ENCODE measurements around the gene SLC22A13. TPM values are rescaled to one million over a fixed set of nuclear protein-coding genes. Genes with fewer than 3 reads are reported as not detected.
"Not testable (repeated sequence)": the region's sequence is repeated elsewhere in the genome, so short reads cannot be mapped to it uniquely, and the experiment has no call there.

The SLC22A13 gene
- total and polyA plus RNA-seq, 8 donors = 0.05 to 0.69 (median 0.24) TPM; not detected in 1

- no peaks in the 10 kb centered on the region for H3K27me3 ChIP-seq
- intact Hi-C loops (cut with DNase I) = no loop called here
- no peak overlapping the region for H3K27ac ChIP-seq
- WGBS, 2 donors = 91% methylated on average over 5 of the region's 5 CpGs
- H3K4me1 ChIP-seq = no peaks in the 10 kb centered on the region
- no peak for TF ChIP-seq CTCF (IDR thresholded peaks at IDR 0.05)
- H3K36me3 ChIP-seq = no peaks in the 10 kb centered on the region
- H3K9me3 ChIP-seq = no peaks in the 10 kb centered on the region
- no peak overlapping the region for H3K4me3 ChIP-seq
- ATAC-seq (no peak), DNase-seq (no peak), FAIRE-seq (no peak)
Observed at GRCh38 chr3:38278841-38279240, 13.2 kb downstream of the SLC22A13 start.

GRCh38 chr3:38281895-38282686 lies 16.5 kb downstream of the SLC22A13 start, which contains the start of gene SLC22A14:
Gene SLC22A14 (plus strand): TSS chr3:38282294. CDS start chr3:38306027, 23,733 bp downstream.
- intact Hi-C loops (cut with DNase I) = no loop called here
- no peaks in the 10 kb centered on the region for H3K36me3 ChIP-seq
- H3K9me3 ChIP-seq = no peaks in the 10 kb centered on the region
- no peak for FAIRE-seq
- DNase-seq = no peak
- H3K4me3 ChIP-seq = no peak within 1 kb of the TSS
- WGBS, 2 donors = 91 to 95% methylated on average over 14 of the region's 14 CpGs
- no peak within 1 kb of the TSS for H3K27ac ChIP-seq
- no peaks in the 10 kb centered on the region for H3K27me3 ChIP-seq
- no peak for ATAC-seq
- no peak for TF ChIP-seq CTCF (IDR thresholded peaks at IDR 0.05)
- H3K4me1 ChIP-seq = no peaks in the 10 kb centered on the region

- Histone ChIP-seq H3K27me3 (no peaks in the 10 kb centered on the region), H3K4me1 (no peaks in the 10 kb centered on the region), H3K36me3 (no peaks in the 10 kb centered on the region), H3K27ac (no peak overlapping the region), H3K9me3 (no peaks in the 10 kb centered on the region), H3K4me3 (no peak overlapping the region)
- DNase-seq (no peak), FAIRE-seq (no peak), ATAC-seq (peak in 1 of 4 donors; percentile 63)
- TF ChIP-seq CTCF (IDR thresholded peaks at IDR 0.05) = no peak
- 89 to 92% methylated on average over 16 of the region's 16 CpGs for WGBS, 2 donors
- intact Hi-C loops (cut with DNase I) = no loop called here
Observed at GRCh38 chr3:38283810-38284755, 18.5 kb downstream of the SLC22A13 start.

GRCh38 chr3:38284756-38285150 lies 19.1 kb downstream of the SLC22A13 start:
- Histone ChIP-seq H3K27me3 (no peaks in the 10 kb centered on the region), H3K4me3 (no peak overlapping the region), H3K36me3 (no peaks in the 10 kb centered on the region), H3K9me3 (no peaks in the 10 kb centered on the region), H3K27ac (no peak overlapping the region), H3K4me1 (no peaks in the 10 kb centered on the region)
- no peak for TF ChIP-seq CTCF (IDR thresholded peaks at IDR 0.05)
- FAIRE-seq = no peak
- 91 to 94% methylated on average over 6 of the region's 6 CpGs for WGBS, 2 donors
- no peak for ATAC-seq
- intact Hi-C loops (cut with DNase I) = no loop called here
- no peak for DNase-seq

- H3K27ac ChIP-seq; H3K36me3 ChIP-seq; intact Hi-C loops (cut with DNase I); ATAC-seq; DNase-seq; H3K4me1 ChIP-seq; H3K9me3 ChIP-seq; FAIRE-seq; H3K27me3 ChIP-seq; H3K4me3 ChIP-seq: not testable (repeated sequence)
- WGBS, 2 donors = 89 to 92% methylated on average over 16 of the region's 16 CpGs
Observed at GRCh38 chr3:38289286-38290217, 23.9 kb downstream of the SLC22A13 start.

GRCh38 chr3:38297053-38297452 lies 31.4 kb downstream of the SLC22A13 start:
- H3K9me3 ChIP-seq; H3K36me3 ChIP-seq; FAIRE-seq; ATAC-seq; H3K27me3 ChIP-seq; H3K4me3 ChIP-seq; H3K27ac ChIP-seq; H3K4me1 ChIP-seq; intact Hi-C loops (cut with DNase I); DNase-seq: not testable (repeated sequence)
- 76 to 85% methylated on average over 4 of the region's 4 CpGs for WGBS, 2 donors

Measured in pancreas (tissue), 10 donors.